Mucosa of descending colon (tissue), 3 donors: Measurements from ENCODE around the gene ZNF331. TPM values are rescaled to one million over a fixed set of nuclear protein-coding genes. Genes with fewer than 3 reads are reported as not detected.

ENCODE experiments used
- total RNA-seq, 3 donors: library from RNA; stranded (reverse); fragmentation: NEBNext Ultra II Directional in 2 of 3; extraction: Animal tissue kit (Norgen Biotek cat#: 25700) in 2 of 3; gene quantifications; one replicate each; pipeline versions ENCODE4 v1.2.1 to v1.2.4, GENCODE V29; 2021 to 2023
- donor health status: DM: no; HTN: no; CAD: no; lungs with moderate emphysema.
- donor health status: DM: no; HTN: no; CAD: no.
- donor health status: DM: no; HTN: yes; CAD: no.

ZNF331 gene
- total RNA-seq, 3 donors from 2014 or later: 4.6 to 18.8 (median 6.1) TPM

Other genes starting within 250 kb of the ZNF331 start
- 1 to 10 TPM; 6.1 to 7.9 (median 7.6) TPM for gene ZNF845, start 204.4 kb upstream of the ZNF331 start, total RNA-seq
- 10 to 100 TPM; 11.9 to 18.3 (median 16.5) TPM for gene ZNF525, start 172.4 kb upstream of the ZNF331 start, total RNA-seq
- gene ZNF765, start 143.0 kb upstream of the ZNF331 start, total RNA-seq: 10 to 100 TPM; 10.1 to 16.8 (median 11.6) TPM
- 10 to 100 TPM in 1 of 3 donors, 1 to 10 TPM in 2; 6.8 to 11.1 (median 8.8) TPM for gene ZNF761, start 106.2 kb upstream of the ZNF331 start, total RNA-seq
- 1 to 10 TPM; 3.7 to 4.5 (median 4.1) TPM for gene ZNF813, start 70.4 kb upstream of the ZNF331 start, total RNA-seq
- not detected for gene DPRX, start 93.9 kb downstream of the ZNF331 start, total RNA-seq